A549 (cell line): Measurements from ENCODE around the gene ZIC4. TPM values are rescaled to one million over a fixed set of nuclear protein-coding genes. Genes with fewer than 3 reads are reported as not detected.

Experiments used
- ATAC-seq, 2 experiments: fragments of 200-7000 bp in 1 of 2; fragments of >200 bp in 1 of 2; cut with Nextera tagmentation in 1 of 2; cut with Tn5 transposase in 1 of 2; 3 replicates each; pipeline versions ENCODE4 v1.8.0 to v1.9.1; 2018 to 2020; ENCODE audit warnings: mild to moderate bottlenecking in 1 of 2, moderate library complexity in 1 of 2
- CTCF ChIA-PET: fragments of 300-600 bp; sonication (Branson Sonifier 250); formaldehyde crosslinking; extraction: SDS; loops from one replicate; lab custom pipeline; 2021; ENCODE audit warnings: antibody characterized with exemption, inconsistent platforms; lab: Yijun Ruan, JAX
- POLR2A ChIA-PET: fragments of 350-600 bp; formaldehyde crosslinking; extraction: SDS; loops from one replicate; lab custom pipeline; 2021; ENCODE audit warnings: antibody characterized with exemption, inconsistent platforms; lab: Yijun Ruan, JAX
- DNase-seq, 2 experiments: peaks; one replicate each; pipeline versions ENCODE4 v3.0.0 to v3.0.0-alpha.2; 2011 to 2016; ENCODE audit warnings: low read depth in 1 of 2, low spot score in 1 of 2
- FAIRE-seq: peaks from 2 replicates; lab custom pipeline; 2011; peaks lifted over from hg19 to GRCh38; lab: Jason Lieb, UNC
- H3K27ac ChIP-seq, 2 experiments: fragments of >200 bp; sonication (Bioruptor Twin); formaldehyde crosslinking; 3 replicates each; pipeline ENCODE4 v1.5.1; 2016 to 2017
- H3K4me1 ChIP-seq: fragments of >200 bp; sonication (Bioruptor Twin); formaldehyde crosslinking; 3 replicates; pipeline ENCODE4 v1.6.1; 2016
- H3K4me2 ChIP-seq: fragments of >200 bp; sonication (Bioruptor Twin); formaldehyde crosslinking; 3 replicates; pipeline ENCODE4 v1.6.1; 2016
- H3K4me3 ChIP-seq: fragments of >200 bp; sonication (Bioruptor Twin); formaldehyde crosslinking; 3 replicates; pipeline ENCODE4 v1.5.1; 2016
- H3K9me3 ChIP-seq: fragments of >200 bp; sonication (Bioruptor Twin); formaldehyde crosslinking; 3 replicates; pipeline ENCODE4 v1.6.1; 2016
- ATOH8 ChIP-seq: fragments of 250-450 bp; sonication (Bioruptor Pico); IDR thresholded peaks from 2 replicates; pipeline ENCODE4 v1.5.0; 2020; ENCODE audit warnings: low read depth, mild to moderate bottlenecking, moderate library complexity
- CEBPB ChIP-seq, 2 experiments: fragments of >200 bp in 1 of 2; sonication (Bioruptor Twin) in 1 of 2; formaldehyde crosslinking in 1 of 2; IDR thresholded peaks; 2 replicates each; pipeline ENCODE4 v1.6.1; 2012 to 2016
- E2F6 ChIP-seq: IDR thresholded peaks from 2 replicates; pipeline ENCODE4 v1.6.1; 2012; ENCODE audit warnings: low read depth, borderline replicate concordance
- FOXS1 ChIP-seq: fragments of 250-450 bp; sonication (Bioruptor Pico); IDR thresholded peaks from 2 replicates; pipeline ENCODE4 v1.5.0; 2020; ENCODE audit warnings: mild to moderate bottlenecking, moderate library complexity
- HEYL ChIP-seq: fragments of 250-450 bp; sonication (Bioruptor Pico); IDR thresholded peaks from 2 replicates; pipeline ENCODE4 v1.8.0; 2021; ENCODE audit warnings: mild to moderate bottlenecking, moderate library complexity
- HMGXB4 ChIP-seq: fragments of 250-450 bp; sonication (Bioruptor Pico); IDR thresholded peaks from 2 replicates; pipeline ENCODE4 v1.5.0; 2021; ENCODE audit warnings: mild to moderate bottlenecking, moderate library complexity, borderline replicate concordance
- HOXB5 ChIP-seq: fragments of 250-450 bp; sonication (Bioruptor Pico); IDR thresholded peaks from 2 replicates; pipeline ENCODE4 v1.5.0; 2020; ENCODE audit warnings: mild to moderate bottlenecking, moderate library complexity
- NFE2L2 ChIP-seq: fragments of 150-350 bp; conservative IDR thresholded peaks from 2 replicates; pipeline ENCODE4 v1.6.1; 2014; ENCODE audit warnings: low read length
- NPAS2 ChIP-seq: fragments of 250-450 bp; sonication (Bioruptor Pico); IDR thresholded peaks from 2 replicates; pipeline ENCODE4 v1.8.0; 2022; ENCODE audit warnings: mild to moderate bottlenecking, moderate library complexity, borderline replicate concordance
- POLR2A ChIP-seq: IDR thresholded peaks from 2 replicates; pipeline ENCODE4 v1.6.1; 2012; ENCODE audit warnings: mild to moderate bottlenecking, low read length
- RNF2 ChIP-seq: fragments of 200-600 bp; sonication (generic); IDR thresholded peaks from 2 replicates; pipeline ENCODE4 v1.6.1; 2016; ENCODE audit warnings: low read depth, mild to moderate bottlenecking, antibody characterized with exemption, moderate library complexity, borderline replicate concordance
- SMC3 ChIP-seq: fragments of >200 bp; sonication (Bioruptor Twin); formaldehyde crosslinking; IDR thresholded peaks from 3 replicates; pipeline ENCODE4 v1.6.1; 2018; ENCODE audit warnings: inconsistent platforms
- TFCP2L1 ChIP-seq: fragments of 250-450 bp; sonication (Bioruptor Pico); IDR thresholded peaks from 2 replicates; pipeline ENCODE4 v1.5.0; 2021; ENCODE audit warnings: mild to moderate bottlenecking
- ZC3H11A ChIP-seq: fragments of 450-650 bp; IDR thresholded peaks from 2 replicates; pipeline ENCODE4 v1.6.1; 2014; ENCODE audit warnings: antibody characterized with exemption, mild to moderate bottlenecking
- ZFP36 ChIP-seq: fragments of 450-650 bp; IDR thresholded peaks from 2 replicates; pipeline ENCODE4 v1.6.1; 2014; ENCODE audit warnings: borderline replicate concordance; ENCODE audit not compliant: partially characterized antibody
- ZSCAN20 ChIP-seq: fragments of 250-450 bp; sonication (Bioruptor Pico); IDR thresholded peaks from 2 replicates; pipeline ENCODE4 v1.8.0; 2022; ENCODE audit warnings: mild to moderate bottlenecking, moderate library complexity
- WGBS: methylation state at CpG from one replicate; pipeline ENCODE4 v1.1.6; 2017; ENCODE audit errors: missing lambda C conversion rate; 5-methylcytosine and 5-hydroxymethylcytosine counted together
- polyA plus RNA-seq, 4 experiments: library from polyadenylated mRNA; depleted of rRNA in 3 of 4; stranded (reverse); fragments of >200 nt; fragmentation: RNase III in 1 of 4; extraction: RNeasy Plus Mini Kit Qiagen cat#74134 plus additional on column Dnase treatment in 1 of 4; gene quantifications; 2 replicates in 3 of 4; 3 replicates in 1 of 4; pipeline ENCODE4 v1.2.3, GENCODE V29; 2011 to 2017
- TF ChIP-seq, protein P1 (sequence below): fragments of 200-600 bp; sonication (generic); IDR thresholded peaks from 2 replicates; pipeline ENCODE4 v1.6.1; 2016; ENCODE audit warnings: antibody characterized with exemption, mild to moderate bottlenecking, moderate library complexity
- TF ChIP-seq, protein P2 (sequence below): fragments of >200 bp; sonication (Bioruptor Twin); formaldehyde crosslinking; IDR thresholded peaks from 2 replicates; pipeline ENCODE4 v1.6.1; 2016
- TF ChIP-seq, protein P3 (sequence below): IDR thresholded peaks from 2 replicates; pipeline ENCODE4 v1.6.1; 2012

Gene ZIC4
- polyA plus RNA-seq, 2 of the 4 experiments (the other 2 are of a cell fraction): not detected

DNA sequence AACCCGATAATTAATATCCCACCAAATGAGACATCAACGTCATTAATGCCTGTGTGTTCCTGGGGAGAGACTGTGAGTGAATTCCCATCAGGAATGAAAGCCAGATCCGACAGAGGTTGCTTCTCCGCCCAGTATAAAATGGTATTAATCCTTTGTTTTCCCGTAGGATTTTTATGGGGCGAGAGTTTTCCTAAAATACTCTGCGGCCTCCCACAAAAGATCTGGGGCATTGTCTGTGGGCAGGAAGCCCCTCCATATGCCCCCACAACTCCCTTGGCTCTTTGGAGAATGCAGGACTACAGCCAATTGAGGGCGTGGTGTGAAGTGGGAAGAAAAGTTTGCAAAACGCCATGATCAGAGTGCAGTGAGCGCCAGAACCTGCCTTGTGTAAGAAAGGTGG is 26.7 kb downstream of the ZIC4 start:
- ATAC-seq (no peak), DNase-seq (no peak), FAIRE-seq (no peak)
- CTCF ChIA-PET: no interaction called here
- Histone ChIP-seq H3K4me3 (no peak overlapping the region), H3K4me2 (no peak overlapping the region), H3K27ac (no peak overlapping the region), H3K9me3 (no peaks in the 10 kb centered on the region), H3K4me1 (no peaks in the 10 kb centered on the region)
- POLR2A ChIA-PET: no interaction called here
- TF ChIP-seq E2F6 (no peak), HEYL (CRISPR knock-in tag) (no peak), POLR2A (no peak), FOXS1 (no peak), RNF2 (no peak), TFCP2L1 (CRISPR knock-in tag) (no peak), HOXB5 (CRISPR knock-in tag) (no peak), SMC3 (no peak), ATOH8 (CRISPR knock-in tag) (no peak), CEBPB (IDR thresholded peaks at IDR 0.05) (no peak), NFE2L2 (no peak), NPAS2 (CRISPR knock-in tag) (no peak), HMGXB4 (CRISPR knock-in tag) (no peak), ZC3H11A (no peak), ZFP36 (no peak), ZSCAN20 (CRISPR knock-in tag) (no peak)
- TF ChIP-seq, protein P1, sequence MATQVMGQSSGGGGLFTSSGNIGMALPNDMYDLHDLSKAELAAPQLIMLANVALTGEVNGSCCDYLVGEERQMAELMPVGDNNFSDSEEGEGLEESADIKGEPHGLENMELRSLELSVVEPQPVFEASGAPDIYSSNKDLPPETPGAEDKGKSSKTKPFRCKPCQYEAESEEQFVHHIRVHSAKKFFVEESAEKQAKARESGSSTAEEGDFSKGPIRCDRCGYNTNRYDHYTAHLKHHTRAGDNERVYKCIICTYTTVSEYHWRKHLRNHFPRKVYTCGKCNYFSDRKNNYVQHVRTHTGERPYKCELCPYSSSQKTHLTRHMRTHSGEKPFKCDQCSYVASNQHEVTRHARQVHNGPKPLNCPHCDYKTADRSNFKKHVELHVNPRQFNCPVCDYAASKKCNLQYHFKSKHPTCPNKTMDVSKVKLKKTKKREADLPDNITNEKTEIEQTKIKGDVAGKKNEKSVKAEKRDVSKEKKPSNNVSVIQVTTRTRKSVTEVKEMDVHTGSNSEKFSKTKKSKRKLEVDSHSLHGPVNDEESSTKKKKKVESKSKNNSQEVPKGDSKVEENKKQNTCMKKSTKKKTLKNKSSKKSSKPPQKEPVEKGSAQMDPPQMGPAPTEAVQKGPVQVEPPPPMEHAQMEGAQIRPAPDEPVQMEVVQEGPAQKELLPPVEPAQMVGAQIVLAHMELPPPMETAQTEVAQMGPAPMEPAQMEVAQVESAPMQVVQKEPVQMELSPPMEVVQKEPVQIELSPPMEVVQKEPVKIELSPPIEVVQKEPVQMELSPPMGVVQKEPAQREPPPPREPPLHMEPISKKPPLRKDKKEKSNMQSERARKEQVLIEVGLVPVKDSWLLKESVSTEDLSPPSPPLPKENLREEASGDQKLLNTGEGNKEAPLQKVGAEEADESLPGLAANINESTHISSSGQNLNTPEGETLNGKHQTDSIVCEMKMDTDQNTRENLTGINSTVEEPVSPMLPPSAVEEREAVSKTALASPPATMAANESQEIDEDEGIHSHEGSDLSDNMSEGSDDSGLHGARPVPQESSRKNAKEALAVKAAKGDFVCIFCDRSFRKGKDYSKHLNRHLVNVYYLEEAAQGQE: no peak
- TF ChIP-seq, protein P2, sequence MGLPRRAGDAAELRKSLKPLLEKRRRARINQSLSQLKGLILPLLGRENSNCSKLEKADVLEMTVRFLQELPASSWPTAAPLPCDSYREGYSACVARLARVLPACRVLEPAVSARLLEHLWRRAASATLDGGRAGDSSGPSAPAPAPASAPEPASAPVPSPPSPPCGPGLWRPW: no peak
- TF ChIP-seq, protein P3, sequence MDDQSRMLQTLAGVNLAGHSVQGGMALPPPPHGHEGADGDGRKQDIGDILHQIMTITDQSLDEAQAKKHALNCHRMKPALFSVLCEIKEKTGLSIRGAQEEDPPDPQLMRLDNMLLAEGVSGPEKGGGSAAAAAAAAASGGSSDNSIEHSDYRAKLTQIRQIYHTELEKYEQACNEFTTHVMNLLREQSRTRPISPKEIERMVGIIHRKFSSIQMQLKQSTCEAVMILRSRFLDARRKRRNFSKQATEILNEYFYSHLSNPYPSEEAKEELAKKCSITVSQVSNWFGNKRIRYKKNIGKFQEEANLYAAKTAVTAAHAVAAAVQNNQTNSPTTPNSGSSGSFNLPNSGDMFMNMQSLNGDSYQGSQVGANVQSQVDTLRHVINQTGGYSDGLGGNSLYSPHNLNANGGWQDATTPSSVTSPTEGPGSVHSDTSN: no peak
- 44% methylated on average over 10 of the region's 10 CpGs for WGBS
